Adipocyte (in vitro differentiated cells): ENCODE data around the gene SVBP.

Experiments
- DNase-seq: peaks from one replicate; pipeline ENCODE4 v3.0.0-alpha.2; 2015; ENCODE audit warnings: low read depth
- H3K27me3 ChIP-seq: replicated peaks from 2 replicates; pipeline ENCODE4 v1.7.0; 2013; ENCODE audit warnings: mild to moderate bottlenecking, low read length, moderate library complexity; ENCODE audit not compliant: control insufficient read depth, insufficient read depth
- H3K36me3 ChIP-seq: 2 replicates; pipeline ENCODE4 v1.7.0; 2013; ENCODE audit warnings: low read length, mild to moderate bottlenecking, moderate library complexity; ENCODE audit not compliant: control insufficient read depth, insufficient read depth, severe bottlenecking
- H3K4me1 ChIP-seq: 2 replicates; pipeline ENCODE4 v1.7.0; 2013; ENCODE audit warnings: mild to moderate bottlenecking, low read length, moderate library complexity; ENCODE audit not compliant: control insufficient read depth, insufficient read depth
- H3K4me3 ChIP-seq: 2 replicates; pipeline ENCODE4 v1.7.0; 2013; ENCODE audit warnings: mild to moderate bottlenecking, low read length, moderate library complexity
- H3K9ac ChIP-seq: 2 replicates; pipeline ENCODE4 v1.7.0; 2013; ENCODE audit warnings: mild to moderate bottlenecking, low read length, moderate library complexity
- H3K9me3 ChIP-seq: 2 replicates; pipeline ENCODE4 v1.7.0; 2013; ENCODE audit warnings: mild to moderate bottlenecking, low read length, moderate library complexity; ENCODE audit not compliant: control insufficient read depth

The SVBP gene

GRCh38 chr1:42838482-42839190 is 21.4 kb upstream of the SVBP start:
- Histone ChIP-seq H3K4me1 (no peaks in the 10 kb centered on the region), H3K36me3 (peaks cover 70% of the 10 kb centered on the region), H3K9ac (no peak overlapping the region), H3K9me3 (no peaks in the 10 kb centered on the region), H3K4me3 (no peak overlapping the region), H3K27me3 (no peaks in the 10 kb centered on the region)
- DNase-seq, result no peak

DNA sequence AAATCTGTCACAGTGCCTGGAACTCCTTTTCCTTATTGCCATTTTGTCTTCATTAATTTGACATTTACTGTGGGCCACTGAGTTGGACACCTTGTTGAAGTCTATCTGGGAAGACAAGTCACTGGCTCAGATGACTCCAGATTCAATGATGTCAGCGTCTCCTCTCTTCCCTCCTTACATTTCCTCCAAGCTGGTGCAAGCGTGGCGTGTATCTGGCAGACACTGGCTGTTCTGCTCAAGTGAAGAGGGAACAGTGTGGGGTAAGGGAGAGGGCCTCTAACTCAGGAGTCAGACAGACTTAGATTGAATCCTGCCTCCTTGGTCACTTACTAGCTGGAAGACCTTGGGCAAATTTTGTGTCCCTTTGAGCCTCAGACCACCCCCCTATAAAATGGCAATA is 20.5 kb upstream of the SVBP start:
- H3K27me3 ChIP-seq, result no peaks in the 10 kb centered on the region
- no peak for DNase-seq
- H3K36me3 ChIP-seq, result peaks cover 62% of the 10 kb centered on the region
- H3K9ac ChIP-seq, result no peak overlapping the region
- no peak overlapping the region for H3K4me3 ChIP-seq
- H3K9me3 ChIP-seq, result no peaks in the 10 kb centered on the region
- no peaks in the 10 kb centered on the region for H3K4me1 ChIP-seq

DNA sequence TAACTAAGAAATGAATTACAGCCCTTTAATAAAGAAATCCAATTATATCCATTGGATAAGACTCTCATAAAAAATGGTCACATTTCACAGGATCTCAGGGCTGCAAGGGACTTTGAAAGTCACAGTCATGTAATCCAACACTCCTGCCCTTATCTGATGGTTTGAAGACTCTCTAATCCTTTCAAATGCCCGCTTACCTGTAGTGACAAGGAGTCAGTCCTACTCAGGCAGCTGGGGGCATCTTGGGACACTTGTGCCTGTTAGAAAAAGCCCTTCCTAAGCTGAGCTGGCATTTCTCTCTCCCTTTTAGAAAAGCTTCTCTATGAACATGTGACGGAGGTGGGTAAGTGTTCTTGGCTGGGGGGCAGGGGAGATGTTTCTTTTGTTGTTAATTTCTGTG is 18.2 kb upstream of the SVBP start:
- no peaks in the 10 kb centered on the region for H3K27me3 ChIP-seq
- no peak overlapping the region for H3K4me3 ChIP-seq
- H3K36me3 ChIP-seq, result peaks cover 53% of the 10 kb centered on the region
- H3K9ac ChIP-seq, result no peak overlapping the region
- DNase-seq, result no peak
- H3K9me3 ChIP-seq, result no peaks in the 10 kb centered on the region
- H3K4me1 ChIP-seq, result no peaks in the 10 kb centered on the region

DNA sequence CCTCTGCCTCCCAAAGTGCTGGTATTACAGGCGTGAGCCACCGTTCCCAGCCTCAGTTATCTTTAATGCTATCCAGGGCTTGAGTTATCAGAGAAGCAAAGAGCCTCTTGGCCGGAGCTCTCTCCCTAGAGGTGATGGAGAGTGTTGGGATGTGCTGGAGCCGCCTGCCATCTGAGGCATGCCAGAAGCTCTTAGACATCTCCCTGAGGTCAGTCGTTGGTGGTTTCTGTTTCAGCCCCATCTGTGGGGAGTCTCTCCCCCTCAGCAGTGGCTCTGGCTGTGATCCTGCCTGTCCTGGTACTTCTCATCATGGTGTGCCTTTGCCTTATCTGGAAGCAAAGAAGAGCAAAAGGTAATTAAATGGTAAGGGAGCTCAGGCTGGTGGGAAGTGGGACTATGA is 17.6 kb upstream of the SVBP start:
- no peaks in the 10 kb centered on the region for H3K9me3 ChIP-seq
- no peak for DNase-seq

GRCh38 chr1:42833981-42834380 is 16.8 kb upstream of the SVBP start:
- no peak for DNase-seq
- Histone ChIP-seq H3K4me1 (no peaks in the 10 kb centered on the region), H3K4me3 (no peak overlapping the region), H3K27me3 (no peaks in the 10 kb centered on the region), H3K36me3 (peaks cover 49% of the 10 kb centered on the region), H3K9ac (no peak overlapping the region), H3K9me3 (no peaks in the 10 kb centered on the region)

More for the DNA sequence above, 17.6 kb upstream of the SVBP start:
- H3K4me3 ChIP-seq, result no peak overlapping the region
- peaks cover 53% of the 10 kb centered on the region for H3K36me3 ChIP-seq
- no peak overlapping the region for H3K9ac ChIP-seq
- H3K4me1 ChIP-seq, result no peaks in the 10 kb centered on the region
- H3K27me3 ChIP-seq, result no peaks in the 10 kb centered on the region

- Histone ChIP-seq H3K9ac (no peak overlapping the region), H3K4me3 (no peak overlapping the region), H3K27me3 (no peaks in the 10 kb centered on the region), H3K4me1 (no peaks in the 10 kb centered on the region), H3K9me3 (no peaks in the 10 kb centered on the region), H3K36me3 (peaks cover 44% of the 10 kb centered on the region)
- no peak for DNase-seq
These were observed 15.5 kb upstream of the SVBP start for GRCh38 chr1:42832641-42833240.

DNA sequence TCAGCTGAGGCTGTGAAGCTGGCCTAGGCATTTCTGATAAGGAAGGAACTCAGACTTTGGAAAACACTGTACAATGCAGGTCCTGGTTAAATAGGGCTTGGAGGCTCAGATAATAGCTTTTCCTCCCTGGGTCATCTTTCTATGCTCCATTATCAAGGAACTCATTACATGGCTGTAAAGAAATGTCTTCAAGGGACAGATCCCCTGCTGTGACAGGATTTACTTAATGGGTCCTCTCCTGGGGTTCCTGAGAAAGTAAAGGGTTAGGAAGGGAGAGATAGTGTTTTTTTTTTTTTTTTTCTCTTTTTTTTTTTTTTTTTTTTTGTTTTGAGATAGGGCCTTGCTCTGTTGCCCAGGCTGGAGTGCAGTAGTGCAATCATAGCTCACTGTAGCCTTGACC is 14.1 kb upstream of the SVBP start:
- Histone ChIP-seq H3K4me3 (no peak overlapping the region), H3K36me3 (peaks cover 35% of the 10 kb centered on the region), H3K9me3 (no peaks in the 10 kb centered on the region), H3K9ac (no peak overlapping the region), H3K27me3 (no peaks in the 10 kb centered on the region), H3K4me1 (no peaks in the 10 kb centered on the region)
- DNase-seq, result no peak

GRCh38 chr1:42830631-42831030 is 13.4 kb upstream of the SVBP start:
- Histone ChIP-seq H3K9ac (no peak overlapping the region), H3K4me1 (no peaks in the 10 kb centered on the region), H3K27me3 (no peaks in the 10 kb centered on the region), H3K36me3 (peaks cover 30% of the 10 kb centered on the region), H3K4me3 (no peak overlapping the region), H3K9me3 (no peaks in the 10 kb centered on the region)
- no peak for DNase-seq

DNA sequence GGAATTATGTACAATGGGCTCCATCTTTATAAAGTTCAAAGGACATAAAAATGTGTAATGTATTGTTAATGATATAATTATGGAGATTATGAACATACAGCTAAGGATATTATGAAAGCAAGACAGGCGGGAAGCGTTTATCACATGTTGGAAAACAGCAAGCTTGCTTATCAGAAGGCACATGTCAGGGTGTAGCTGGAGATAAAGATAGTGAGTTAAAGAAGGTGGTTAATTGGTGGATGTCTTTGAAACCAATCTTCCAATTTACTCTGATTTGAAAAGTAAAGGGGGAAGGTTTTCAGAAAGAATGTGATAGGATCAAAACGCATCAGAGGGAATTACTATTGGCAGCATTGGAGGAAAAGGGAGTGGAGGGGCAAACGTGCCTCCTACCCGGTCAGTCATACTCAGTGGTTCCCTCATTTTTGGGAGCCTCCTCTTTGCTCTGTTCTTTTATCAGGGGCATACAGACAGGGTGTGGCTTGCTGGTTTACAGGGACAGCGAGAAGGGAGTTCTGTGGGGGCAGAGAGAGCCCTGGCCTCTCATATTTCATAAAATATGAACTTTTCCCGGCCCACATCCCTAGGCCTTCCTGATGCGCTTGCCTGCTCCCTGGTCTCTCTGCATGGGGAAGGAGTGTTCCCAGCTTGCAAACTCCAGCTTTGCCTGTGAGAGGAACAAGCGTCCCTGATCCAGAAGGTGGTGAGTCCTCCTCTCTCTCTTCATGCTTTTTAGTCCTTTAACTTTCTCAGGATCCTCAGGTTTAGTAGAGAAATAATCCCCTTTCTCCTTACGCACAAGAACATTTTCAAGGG is 8.0 kb upstream of the SVBP start:
- Histone ChIP-seq H3K36me3 (peaks cover 4% of the 10 kb centered on the region), H3K4me1 (peaks cover 17% of the 10 kb centered on the region), H3K9ac (no peak overlapping the region), H3K27me3 (no peaks in the 10 kb centered on the region), H3K9me3 (no peaks in the 10 kb centered on the region), H3K4me3 (no peak overlapping the region)
- no peak for DNase-seq

- no peak overlapping the region for H3K4me3 ChIP-seq
- no peak for DNase-seq
These were observed 7.4 kb upstream of the SVBP start for GRCh38 chr1:42824481-42825035.

GRCh38 chr1:42822800-42823392 is 5.7 kb upstream of the SVBP start:
- Histone ChIP-seq H3K9me3 (no peaks in the 10 kb centered on the region), H3K4me1 (peaks cover 19% of the 10 kb centered on the region), H3K27me3 (no peaks in the 10 kb centered on the region), H3K36me3 (no peaks in the 10 kb centered on the region), H3K4me3 (peak overlapping the region; percentile 62), H3K9ac (peak overlapping the region; percentile 51)
- DNase-seq, result peak; percentile 81

More at GRCh38 chr1:42824481-42825035, 7.4 kb upstream of the SVBP start:
- H3K9me3 ChIP-seq, result no peaks in the 10 kb centered on the region
- no peak overlapping the region for H3K9ac ChIP-seq
- no peaks in the 10 kb centered on the region for H3K27me3 ChIP-seq
- H3K36me3 ChIP-seq, result no peaks in the 10 kb centered on the region
- peaks cover 17% of the 10 kb centered on the region for H3K4me1 ChIP-seq
